Measurements from ENCODE around the gene CARS2.

Gene CARS2

GRCh38 chr13:110644892-110645521 is 60.9 kb downstream of the CARS2 start:
- TF ChIP-seq CTCF (IDR thresholded peaks at IDR 0.05; ENCODE audit: low read depth, low read length), result no peak; the same call in 1 of the 2 replicates
- DNase-seq (ENCODE audit: extremely low read depth, low read depth), result peak; percentile 7

- DNase-seq (ENCODE audit: extremely low read depth, low read depth), result no peak
- TF ChIP-seq CTCF (IDR thresholded peaks at IDR 0.05; ENCODE audit: low read depth, low read length), result no peak
These were observed 62.0 kb downstream of the CARS2 start for GRCh38 chr13:110643768-110644421.

DNA sequence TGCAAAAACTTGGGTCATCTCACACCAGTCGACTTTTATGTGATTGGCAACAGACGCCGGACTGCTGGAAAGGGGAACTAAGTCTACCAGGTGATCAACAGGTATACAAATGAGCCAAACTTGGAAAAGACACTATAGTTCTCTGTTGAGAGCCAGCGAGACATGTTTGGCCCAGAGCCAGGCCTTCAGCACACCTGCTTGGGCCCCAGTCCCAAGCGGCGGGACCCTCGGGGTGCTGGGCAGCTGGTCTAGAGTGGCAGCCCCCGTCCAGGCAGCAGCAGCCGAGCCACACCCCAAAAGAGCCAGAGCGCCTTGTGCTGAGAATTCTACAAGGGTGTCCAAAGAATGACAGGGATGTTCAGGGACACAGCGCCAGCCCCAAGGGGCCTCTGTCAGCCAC is 62.6 kb downstream of the CARS2 start:
- no peak for DNase-seq (ENCODE audit: extremely low read depth, low read depth)
- no peak for TF ChIP-seq CTCF (IDR thresholded peaks at IDR 0.05; ENCODE audit: low read depth, low read length)

GRCh38 chr13:110642291-110642981 is 63.5 kb downstream of the CARS2 start:
- no peak for DNase-seq (ENCODE audit: extremely low read depth, low read depth)
- no peak for TF ChIP-seq CTCF (IDR thresholded peaks at IDR 0.05; ENCODE audit: low read depth, low read length)

- DNase-seq (ENCODE audit: extremely low read depth, low read depth), result no peak
- no peak for TF ChIP-seq CTCF (IDR thresholded peaks at IDR 0.05; ENCODE audit: low read depth, low read length)
These were observed 64.6 kb downstream of the CARS2 start for GRCh38 chr13:110641055-110642015.

GRCh38 chr13:110640591-110641029 is 65.3 kb downstream of the CARS2 start:
- TF ChIP-seq CTCF (IDR thresholded peaks at IDR 0.05; ENCODE audit: low read depth, low read length), result no peak
- DNase-seq (ENCODE audit: extremely low read depth, low read depth), result no peak

Measured in AG09319 (cell line).